A549 (cell line): Measurements from ENCODE around the gene NRXN2. TPM values are rescaled to one million over a fixed set of nuclear protein-coding genes. Genes with fewer than 3 reads are reported as not detected.

ENCODE experiments used
- ATAC-seq, 2 experiments: fragments of 200-7000 bp in 1 of 2; fragments of >200 bp in 1 of 2; cut with Nextera tagmentation in 1 of 2; cut with Tn5 transposase in 1 of 2; 3 replicates each; pipeline versions ENCODE4 v1.8.0 to v1.9.1; 2018 to 2020; ENCODE audit warnings: mild to moderate bottlenecking in 1 of 2, moderate library complexity in 1 of 2
- CTCF ChIA-PET: fragments of 300-600 bp; sonication (Branson Sonifier 250); formaldehyde crosslinking; extraction: SDS; loops from one replicate; lab custom pipeline; 2021; ENCODE audit warnings: antibody characterized with exemption, inconsistent platforms; lab: Yijun Ruan, JAX
- POLR2A ChIA-PET: fragments of 350-600 bp; formaldehyde crosslinking; extraction: SDS; loops from one replicate; lab custom pipeline; 2021; ENCODE audit warnings: antibody characterized with exemption, inconsistent platforms; lab: Yijun Ruan, JAX
- DNase-seq, 2 experiments: peaks; one replicate each; pipeline versions ENCODE4 v3.0.0 to v3.0.0-alpha.2; 2011 to 2016; ENCODE audit warnings: low read depth in 1 of 2, low spot score in 1 of 2
- FAIRE-seq: peaks from 2 replicates; lab custom pipeline; 2011; peaks lifted over from hg19 to GRCh38; lab: Jason Lieb, UNC
- H3K27ac ChIP-seq, 2 experiments: fragments of >200 bp; sonication (Bioruptor Twin); formaldehyde crosslinking; 3 replicates each; pipeline ENCODE4 v1.5.1; 2016 to 2017
- H3K4me1 ChIP-seq: fragments of >200 bp; sonication (Bioruptor Twin); formaldehyde crosslinking; 3 replicates; pipeline ENCODE4 v1.6.1; 2016
- H3K4me2 ChIP-seq: fragments of >200 bp; sonication (Bioruptor Twin); formaldehyde crosslinking; 3 replicates; pipeline ENCODE4 v1.6.1; 2016
- H3K4me3 ChIP-seq: fragments of >200 bp; sonication (Bioruptor Twin); formaldehyde crosslinking; 3 replicates; pipeline ENCODE4 v1.5.1; 2016
- H3K9me3 ChIP-seq: fragments of >200 bp; sonication (Bioruptor Twin); formaldehyde crosslinking; 3 replicates; pipeline ENCODE4 v1.6.1; 2016
- BHLHE40 ChIP-seq: IDR thresholded peaks from 2 replicates; pipeline ENCODE4 v1.6.1; 2012; ENCODE audit warnings: low read depth, low read length, inconsistent platforms
- CHD2 ChIP-seq: fragments of 150-350 bp; IDR thresholded peaks from 2 replicates; pipeline ENCODE4 v1.6.1; 2014; ENCODE audit warnings: low read length; ENCODE audit not compliant: partially characterized antibody
- CHD4 ChIP-seq: fragments of 200-600 bp; sonication (generic); IDR thresholded peaks from 2 replicates; pipeline ENCODE4 v1.6.1; 2016; ENCODE audit warnings: antibody characterized with exemption, mild to moderate bottlenecking, borderline replicate concordance
- EP300 ChIP-seq, 2 experiments: fragments of >200 bp; sonication (Bioruptor Twin); formaldehyde crosslinking; IDR thresholded peaks; 2 replicates in 1 of 2; 3 replicates in 1 of 2; pipeline ENCODE4 v1.6.1; 2016 to 2017
- ESRRA ChIP-seq: fragments of 150-350 bp; IDR thresholded peaks from 2 replicates; pipeline ENCODE4 v1.6.1; 2014; ENCODE audit warnings: mild to moderate bottlenecking, low read length, borderline replicate concordance
- FOSB ChIP-seq: fragments of 250-450 bp; sonication (Bioruptor Pico); IDR thresholded peaks from 2 replicates; pipeline ENCODE4 v1.5.0; 2020; ENCODE audit warnings: mild to moderate bottlenecking, moderate library complexity
- FOSL2 ChIP-seq, 2 experiments: fragments of 450-650 bp in 1 of 2; fragments of >200 bp in 1 of 2; sonication (Bioruptor Twin) in 1 of 2; formaldehyde crosslinking; IDR thresholded peaks; 2 replicates each; pipeline versions ENCODE4 v1.5.0 to v1.6.1; 2016 to 2020; ENCODE audit warnings: mild to moderate bottlenecking in 1 of 2, moderate library complexity in 1 of 2
- FOXS1 ChIP-seq: fragments of 250-450 bp; sonication (Bioruptor Pico); IDR thresholded peaks from 2 replicates; pipeline ENCODE4 v1.5.0; 2020; ENCODE audit warnings: mild to moderate bottlenecking, moderate library complexity
- HDAC2 ChIP-seq: fragments of 200-600 bp; sonication (generic); IDR thresholded peaks from 2 replicates; pipeline ENCODE4 v1.6.1; 2016
- HEYL ChIP-seq: fragments of 250-450 bp; sonication (Bioruptor Pico); IDR thresholded peaks from 2 replicates; pipeline ENCODE4 v1.8.0; 2021; ENCODE audit warnings: mild to moderate bottlenecking, moderate library complexity
- HOXA7 ChIP-seq: fragments of 250-450 bp; sonication (Bioruptor Pico); IDR thresholded peaks from 2 replicates; pipeline ENCODE4 v1.5.0; 2020; ENCODE audit warnings: mild to moderate bottlenecking, moderate library complexity
- MYC ChIP-seq: IDR thresholded peaks from 2 replicates; pipeline ENCODE4 v1.6.1; 2012; ENCODE audit warnings: mild to moderate bottlenecking, inconsistent platforms, low read length, improper control_type of control experiment, borderline replicate concordance
- NR3C1 ChIP-seq: fragments of >200 bp; sonication (Bioruptor Twin); formaldehyde crosslinking; IDR thresholded peaks from 3 replicates; pipeline ENCODE4 v1.6.1; 2017
- PHF8 ChIP-seq: fragments of 200-600 bp; sonication (generic); IDR thresholded peaks from 2 replicates; pipeline ENCODE4 v1.6.1; 2016; ENCODE audit warnings: low read depth, mild to moderate bottlenecking, antibody characterized with exemption, moderate library complexity, borderline replicate concordance
- RAD21 ChIP-seq, 2 experiments: fragments of >200 bp in 1 of 2; sonication (Bioruptor Twin) in 1 of 2; formaldehyde crosslinking in 1 of 2; IDR thresholded peaks in 1 of 2; conservative IDR thresholded peaks in 1 of 2; 2 replicates in 1 of 2; 3 replicates in 1 of 2; pipeline ENCODE4 v1.6.1; 2012 to 2018; ENCODE audit warnings: inconsistent platforms in 1 of 2
- RFX5 ChIP-seq: fragments of 450-650 bp; IDR thresholded peaks from 2 replicates; pipeline ENCODE4 v1.7.1; 2014; ENCODE audit warnings: antibody characterized with exemption, mild to moderate bottlenecking, moderate library complexity
- RNF2 ChIP-seq: fragments of 200-600 bp; sonication (generic); IDR thresholded peaks from 2 replicates; pipeline ENCODE4 v1.6.1; 2016; ENCODE audit warnings: low read depth, mild to moderate bottlenecking, antibody characterized with exemption, moderate library complexity, borderline replicate concordance
- SREBF2 ChIP-seq: fragments of 450-650 bp; IDR thresholded peaks from 2 replicates; pipeline ENCODE4 v1.6.1; 2014; ENCODE audit warnings: mild to moderate bottlenecking, moderate library complexity
- TFCP2L1 ChIP-seq: fragments of 250-450 bp; sonication (Bioruptor Pico); IDR thresholded peaks from 2 replicates; pipeline ENCODE4 v1.5.0; 2021; ENCODE audit warnings: mild to moderate bottlenecking
- ZFP36 ChIP-seq: fragments of 450-650 bp; IDR thresholded peaks from 2 replicates; pipeline ENCODE4 v1.6.1; 2014; ENCODE audit warnings: borderline replicate concordance; ENCODE audit not compliant: partially characterized antibody
- WGBS: methylation state at CpG from one replicate; pipeline ENCODE4 v1.1.6; 2017; ENCODE audit errors: missing lambda C conversion rate; 5-methylcytosine and 5-hydroxymethylcytosine counted together
- polyA plus RNA-seq, 4 experiments: library from polyadenylated mRNA; depleted of rRNA in 3 of 4; stranded (reverse); fragments of >200 nt; fragmentation: RNase III in 1 of 4; extraction: RNeasy Plus Mini Kit Qiagen cat#74134 plus additional on column Dnase treatment in 1 of 4; gene quantifications; 2 replicates in 3 of 4; 3 replicates in 1 of 4; pipeline ENCODE4 v1.2.3, GENCODE V29; 2011 to 2017
- TF ChIP-seq, protein P1 (sequence below): IDR thresholded peaks from 2 replicates; pipeline ENCODE4 v1.6.1; 2012; ENCODE audit warnings: low read depth, borderline replicate concordance
- TF ChIP-seq, protein P2 (sequence below): fragments of 450-650 bp; IDR thresholded peaks from 2 replicates; pipeline ENCODE4 v1.6.1; 2014; ENCODE audit warnings: antibody characterized with exemption
- TF ChIP-seq, protein P3 (sequence below): fragments of >200 bp; sonication (Bioruptor Twin); formaldehyde crosslinking; IDR thresholded peaks from 2 replicates; pipeline ENCODE4 v1.6.1; 2016

The NRXN2 gene
- polyA plus RNA-seq, 2 of the 4 experiments (the other 2 are of a cell fraction), result 0.04 TPM; not detected in 1

DNA sequence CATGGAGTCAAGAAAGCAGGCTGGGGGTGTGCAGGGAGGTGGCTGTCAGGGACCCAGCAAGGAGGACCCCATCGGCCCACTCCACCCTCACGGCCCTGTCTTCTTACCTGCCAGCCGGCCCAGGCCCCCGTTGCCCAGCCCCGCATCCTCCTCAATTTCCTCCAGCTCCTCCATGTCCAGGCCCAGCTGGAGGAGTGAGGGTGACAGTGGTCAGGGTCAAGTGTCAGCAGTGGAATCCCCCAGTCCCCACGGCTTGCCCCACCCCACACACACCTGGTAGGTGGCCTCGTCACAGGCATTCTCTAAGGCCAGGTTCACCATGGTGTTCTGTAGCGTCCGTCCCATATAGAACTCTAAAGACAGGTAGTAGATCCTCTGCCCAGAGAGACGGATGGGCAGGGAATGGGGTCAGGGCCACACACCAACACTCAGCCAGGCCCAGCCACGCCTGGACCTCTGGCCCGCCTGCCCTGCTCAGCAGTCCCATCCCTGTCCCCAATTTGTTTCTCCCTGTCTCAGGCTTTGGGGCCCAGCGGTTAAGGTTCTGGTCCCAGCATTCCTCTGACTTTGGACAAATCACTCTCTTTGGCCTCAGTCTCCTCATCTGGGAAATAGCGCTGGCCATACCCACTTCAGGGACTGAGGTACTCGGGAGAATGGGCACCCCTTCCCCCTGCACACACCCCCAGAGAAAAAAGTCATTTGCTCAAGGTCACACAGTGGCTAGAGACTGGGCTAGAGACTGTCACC is 35.5 kb upstream of the NRXN2 start:
- ATAC-seq (no peak), DNase-seq (no peak), FAIRE-seq (no peak)
- Histone ChIP-seq H3K4me3 (no peak overlapping the region), H3K27ac (no peak overlapping the region), H3K4me2 (no peak overlapping the region), H3K4me1 (peaks cover 5% of the 10 kb centered on the region; the same call in 1 of the 3 replicates), H3K9me3 (no peaks in the 10 kb centered on the region)
- POLR2A ChIA-PET, result no interaction called here
- 87% methylated on average over 13 of the region's 15 CpGs for WGBS
- no peak for TF ChIP-seq RFX5
- TF ChIP-seq MYC, result no peak
- CTCF ChIA-PET, result interaction anchor here (4.3 to 13.0 kb wide), 2 partner anchors 9 to 16 kb away, joined by 29 to 104 read pairs; partner anchors contain the start of gene RASGRP2

DNA sequence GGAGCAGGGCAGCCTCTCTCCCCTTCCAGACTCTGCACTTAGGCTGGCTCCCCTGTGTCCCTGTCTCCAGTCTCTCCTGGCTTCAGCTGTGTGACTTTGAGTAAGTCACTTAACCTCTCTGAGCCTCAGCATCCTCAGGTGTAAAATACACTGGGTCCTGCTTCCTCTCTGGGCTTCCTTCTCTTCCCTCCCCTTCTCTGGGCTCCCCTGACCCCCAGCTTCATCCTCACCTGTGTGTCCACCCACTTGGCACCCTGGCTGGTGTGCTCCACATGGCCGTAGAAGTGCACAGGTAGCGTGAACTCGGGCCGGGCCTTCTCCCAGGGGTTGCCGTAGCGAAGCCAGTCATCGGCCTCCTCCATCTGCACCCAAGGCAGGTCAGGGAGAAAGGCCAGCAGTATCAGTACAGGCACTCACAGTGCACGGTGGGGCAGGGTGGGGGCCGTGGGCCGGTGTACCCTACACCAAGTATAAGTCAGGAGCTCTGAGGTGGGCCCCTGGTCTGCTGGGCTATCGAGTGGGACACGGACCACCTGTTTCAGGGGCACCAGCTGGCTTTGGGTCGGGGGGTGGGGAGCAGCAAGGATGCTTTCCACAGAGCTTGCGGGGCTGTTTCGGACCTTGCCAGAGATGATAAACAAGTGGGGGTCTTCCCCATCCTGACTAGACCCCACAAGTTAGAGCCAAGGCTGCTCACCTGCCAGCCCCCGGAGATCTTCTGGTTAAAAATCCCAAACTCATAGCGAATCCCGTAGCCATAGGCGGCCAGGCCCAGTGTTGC is 34.7 kb upstream of the NRXN2 start:
- H3K4me3 ChIP-seq, result no peak overlapping the region
- CTCF ChIA-PET, result interaction anchor here (1.1 to 13.0 kb wide), 3 partner anchors 9 to 53 kb away, joined by 3 to 104 read pairs (median 29); partner anchors contain the start of gene RASGRP2
- H3K9me3 ChIP-seq, result no peaks in the 10 kb centered on the region
- 87% methylated on average over 15 of the region's 19 CpGs for WGBS
- no peak overlapping the region for H3K27ac ChIP-seq
- no peak overlapping the region for H3K4me2 ChIP-seq
- TF ChIP-seq RAD21 (conservative IDR thresholded peaks at IDR 0.05 in 1 of 2, IDR thresholded peaks at IDR 0.05 in 1 of 2) (no peak), ZFP36 (peak; percentile 72)
- TF ChIP-seq, all 56 proteins: peak for 1
- POLR2A ChIA-PET, result no interaction called here
- H3K4me1 ChIP-seq, result no peaks in the 10 kb centered on the region
- no peak for DNase-seq
- no peak for FAIRE-seq
- no peak for ATAC-seq

DNA sequence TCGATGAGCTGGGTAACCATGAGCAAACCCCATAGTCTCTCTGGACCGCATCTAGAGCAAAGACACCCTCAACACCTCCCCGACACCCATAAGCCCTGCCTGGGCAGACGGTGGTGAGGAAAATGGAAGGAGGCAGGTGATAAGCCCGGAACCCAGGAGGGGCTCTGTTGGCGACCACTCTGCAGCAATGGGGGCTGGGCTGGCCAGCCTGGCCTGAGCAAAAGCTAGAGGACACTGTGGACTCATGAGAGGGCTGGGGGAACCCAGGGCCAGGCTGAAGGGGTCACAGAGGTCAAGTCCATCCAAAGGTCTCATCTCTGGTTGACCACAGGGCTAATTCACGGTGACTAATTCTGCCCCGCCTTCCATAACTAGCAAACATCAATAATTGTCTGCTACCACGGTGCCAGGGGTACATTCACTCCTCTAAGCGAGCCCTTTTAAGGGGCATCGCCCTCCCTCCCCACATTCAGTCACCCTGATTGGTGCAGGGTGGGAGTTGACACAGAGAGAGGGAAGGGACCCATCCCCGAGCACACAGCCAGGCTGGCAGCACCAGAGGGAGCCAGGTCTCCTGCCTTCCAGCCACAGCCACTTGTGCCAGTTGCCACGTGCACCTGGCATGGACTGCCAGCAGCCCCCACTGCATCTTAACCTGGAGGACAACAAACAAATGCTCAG is 32.8 kb upstream of the NRXN2 start:
- Histone ChIP-seq H3K4me1 (no peaks in the 10 kb centered on the region), H3K4me2 (no peak overlapping the region), H3K4me3 (no peak overlapping the region), H3K9me3 (no peaks in the 10 kb centered on the region), H3K27ac (no peak overlapping the region)
- FAIRE-seq, result no peak
- 77% methylated on average over 13 of the region's 13 CpGs for WGBS
- TF ChIP-seq ESRRA (no peak), SREBF2 (no peak)
- TF ChIP-seq, protein P1, sequence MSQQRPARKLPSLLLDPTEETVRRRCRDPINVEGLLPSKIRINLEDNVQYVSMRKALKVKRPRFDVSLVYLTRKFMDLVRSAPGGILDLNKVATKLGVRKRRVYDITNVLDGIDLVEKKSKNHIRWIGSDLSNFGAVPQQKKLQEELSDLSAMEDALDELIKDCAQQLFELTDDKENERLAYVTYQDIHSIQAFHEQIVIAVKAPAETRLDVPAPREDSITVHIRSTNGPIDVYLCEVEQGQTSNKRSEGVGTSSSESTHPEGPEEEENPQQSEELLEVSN, result no peak
- no peak for DNase-seq
- CTCF ChIA-PET, result interaction anchor here (0.8 to 13.0 kb wide), 3 partner anchors 12 to 18 kb away, joined by 3 to 104 read pairs (median 4); partner anchors contain the start of gene RASGRP2
- ATAC-seq, result no peak
- POLR2A ChIA-PET, result interaction anchor here (0.7 kb wide), 1 partner anchor 23 kb away, joined by 3 read pairs; the partner anchor contains the start of gene SF1

DNA sequence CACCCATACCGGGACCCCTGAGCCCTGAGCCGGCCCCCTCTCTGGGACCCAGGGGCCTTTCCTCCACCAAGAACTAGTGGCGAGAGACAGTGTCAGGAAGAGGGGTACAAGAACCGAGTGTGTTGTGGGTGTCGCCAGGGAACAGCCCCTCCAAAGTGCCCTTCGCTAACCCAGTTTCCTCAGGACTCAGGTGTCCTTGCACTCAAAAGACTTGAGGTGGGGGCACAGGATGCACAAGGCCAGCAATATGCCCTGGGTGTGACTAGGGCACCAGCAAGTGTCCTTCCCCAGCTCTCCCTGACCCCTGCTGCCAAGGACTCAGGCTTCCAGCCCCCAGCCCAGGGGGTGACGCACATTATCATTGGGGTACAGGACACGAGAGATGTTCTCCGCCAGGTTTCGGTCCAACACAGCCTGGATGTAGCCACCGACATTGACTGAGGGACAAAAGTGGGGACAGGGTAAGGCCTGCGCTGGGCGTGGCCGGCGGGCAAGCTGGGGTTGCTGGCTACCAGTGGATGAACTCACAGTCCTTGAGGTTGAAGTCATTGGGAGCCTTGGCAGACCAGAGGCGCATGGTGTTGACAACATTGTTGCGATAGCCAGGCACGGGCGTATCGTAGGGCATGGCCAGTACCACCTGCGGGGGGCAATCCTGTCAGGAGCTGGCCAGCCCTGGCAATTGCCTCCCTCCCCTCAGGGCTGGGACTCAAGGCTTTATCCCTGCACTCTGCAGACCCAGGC is 32.1 kb upstream of the NRXN2 start:
- H3K4me2 ChIP-seq, result no peak overlapping the region
- FAIRE-seq, result no peak
- 94% methylated on average over 14 of the region's 21 CpGs for WGBS
- TF ChIP-seq, protein P2, sequence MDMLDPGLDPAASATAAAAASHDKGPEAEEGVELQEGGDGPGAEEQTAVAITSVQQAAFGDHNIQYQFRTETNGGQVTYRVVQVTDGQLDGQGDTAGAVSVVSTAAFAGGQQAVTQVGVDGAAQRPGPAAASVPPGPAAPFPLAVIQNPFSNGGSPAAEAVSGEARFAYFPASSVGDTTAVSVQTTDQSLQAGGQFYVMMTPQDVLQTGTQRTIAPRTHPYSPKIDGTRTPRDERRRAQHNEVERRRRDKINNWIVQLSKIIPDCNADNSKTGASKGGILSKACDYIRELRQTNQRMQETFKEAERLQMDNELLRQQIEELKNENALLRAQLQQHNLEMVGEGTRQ, result no peak
- no peak for TF ChIP-seq RNF2
- no peak for TF ChIP-seq FOXS1 (CRISPR knock-in tag)
- TF ChIP-seq FOSB, result no peak
- TF ChIP-seq HDAC2, result no peak
- TF ChIP-seq HOXA7 (CRISPR knock-in tag), result no peak
- no peak for TF ChIP-seq CHD4
- TF ChIP-seq PHF8, result no peak
- TF ChIP-seq EP300 (IDR thresholded peaks at IDR 0.05), result no peak
- TF ChIP-seq, protein P3, sequence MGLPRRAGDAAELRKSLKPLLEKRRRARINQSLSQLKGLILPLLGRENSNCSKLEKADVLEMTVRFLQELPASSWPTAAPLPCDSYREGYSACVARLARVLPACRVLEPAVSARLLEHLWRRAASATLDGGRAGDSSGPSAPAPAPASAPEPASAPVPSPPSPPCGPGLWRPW, result no peak
- no peak for TF ChIP-seq BHLHE40
- no peak for TF ChIP-seq FOSL2 (IDR thresholded peaks at IDR 0.05)
- no peak for TF ChIP-seq FOSL2 (CRISPR knock-in tag; IDR thresholded peaks at IDR 0.05)
- no peak for TF ChIP-seq NR3C1
- no peak for TF ChIP-seq ESRRA
- no peak for TF ChIP-seq CHD2
- TF ChIP-seq TFCP2L1 (CRISPR knock-in tag), result no peak
- TF ChIP-seq HEYL (CRISPR knock-in tag), result no peak
- H3K27ac ChIP-seq, result no peak overlapping the region
- ChIA-PET CTCF (interaction anchor here (0.6 to 13.0 kb wide), 4 partner anchors 13 to 445 kb away, joined by 3 to 104 read pairs (median 4); partner anchors contain the start of gene RASGRP2), POLR2A (interaction anchor here (0.6 kb wide), 1 partner anchor 23 kb away, joined by 3 read pairs; the partner anchor contains the start of gene SF1)
- no peak overlapping the region for H3K4me3 ChIP-seq
- H3K9me3 ChIP-seq, result no peaks in the 10 kb centered on the region
- H3K4me1 ChIP-seq, result no peaks in the 10 kb centered on the region
- no peak for ATAC-seq
- DNase-seq, result no peak
